ENCODE data around the gene GABRD.

- TF ChIP-seq CTCF (conservative IDR thresholded peaks at IDR 0.05) = no peak
- no peak for TF ChIP-seq EZH2 (IDR thresholded peaks at IDR 0.05; ENCODE audit: low read depth)
Measured at GRCh38 chr1:2072891-2073290, 53.7 kb downstream of the GABRD start.

All from PC-9 (cell line).